Stimulated activated CD8-positive, alpha-beta memory T cell treated with anti-CD3 and anti-CD28 coated beads, Interleukin-15, amount 100 ng/mL, for 4 hours (primary cell): ENCODE measurements around the gene LRP5.

Source experiments
- DNase-seq, 2 donors: peaks; one replicate each; pipeline ENCODE4 v3.0.0-alpha.2; 2020; ENCODE audit warnings: low read depth in 2 of 2

The LRP5 gene

GRCh38 chr11:68370211-68371111 is 58.1 kb downstream of the LRP5 start:
- no peak for DNase-seq

- DNase-seq = no peak
These were observed 59.0 kb downstream of the LRP5 start for GRCh38 chr11:68371171-68372041.

DNA sequence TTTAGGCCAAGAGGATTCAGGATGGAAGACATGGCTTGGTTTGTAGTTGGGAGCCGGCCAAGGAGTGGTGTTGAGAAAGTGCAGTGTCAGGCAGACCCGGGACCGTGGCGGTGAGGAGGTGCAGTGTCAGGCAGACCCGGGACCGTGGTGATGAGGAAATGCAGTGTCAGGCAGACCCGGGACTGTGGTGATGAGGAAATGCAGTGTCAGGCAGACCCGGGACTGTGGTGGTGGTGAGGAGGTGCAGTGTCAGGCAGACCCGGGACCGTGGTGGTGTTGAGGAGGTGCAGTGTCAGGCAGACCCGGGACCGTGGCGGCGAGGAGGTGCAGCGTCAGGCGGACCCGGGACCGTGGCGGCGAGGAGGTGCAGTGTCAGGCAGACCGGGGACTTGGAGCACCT is 59.7 kb downstream of the LRP5 start:
- DNase-seq = no peak

DNA sequence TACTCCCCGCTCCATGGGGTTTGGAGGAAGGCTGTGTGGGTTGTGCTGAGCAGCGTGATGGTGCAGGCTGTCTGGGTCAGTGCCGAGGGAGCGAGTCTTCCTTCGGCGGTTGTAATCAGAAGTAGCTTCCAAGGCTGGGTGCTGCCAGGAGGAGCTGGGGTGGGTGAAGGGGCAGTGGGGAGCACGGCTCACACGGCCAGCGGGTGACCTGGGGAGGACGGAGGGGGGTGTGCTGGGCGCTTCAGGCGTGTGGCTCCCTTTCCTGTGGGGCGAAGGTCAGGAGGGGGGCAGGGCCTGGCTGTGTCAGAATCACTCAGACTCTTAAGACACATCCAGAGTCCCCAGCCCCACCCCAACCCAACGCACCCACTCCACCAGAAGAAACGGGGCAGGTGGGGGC is 60.2 kb downstream of the LRP5 start:
- DNase-seq = no peak

GRCh38 chr11:68373189-68373814 is 60.9 kb downstream of the LRP5 start:
- DNase-seq = no peak

DNA sequence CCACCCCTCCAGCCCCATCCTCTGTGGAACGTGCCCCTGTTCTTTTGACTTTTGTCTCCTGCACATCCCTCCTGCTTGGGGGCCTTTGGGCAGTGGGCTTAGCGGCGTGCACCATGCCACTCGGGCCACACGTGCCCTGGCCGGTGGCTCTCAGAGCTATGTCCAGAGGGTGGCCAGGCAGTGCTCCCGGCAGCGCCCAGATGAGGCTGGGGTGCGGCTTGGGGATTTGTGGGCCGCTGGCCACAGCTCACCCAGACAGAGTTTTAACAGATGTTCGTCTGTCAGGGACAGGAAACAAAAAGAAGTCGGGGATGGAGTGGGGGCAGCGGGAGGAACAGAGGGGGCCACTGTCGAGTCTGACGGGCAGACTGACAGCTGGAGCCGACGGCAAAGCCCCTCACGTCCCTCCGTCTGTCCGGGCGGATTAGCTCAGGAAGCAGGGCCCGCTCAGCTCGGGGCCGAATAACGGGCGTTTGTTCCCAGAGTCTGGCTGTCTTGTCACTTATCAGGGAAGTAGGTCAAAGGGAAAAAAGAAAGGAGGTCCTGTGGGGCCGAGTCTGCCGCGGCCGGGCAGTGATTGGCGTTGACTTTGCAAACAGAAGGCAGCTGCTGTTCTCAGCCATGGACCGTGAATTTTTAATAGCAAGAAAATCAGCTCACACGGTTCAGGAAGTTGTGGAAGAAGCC is 61.6 kb downstream of the LRP5 start:
- DNase-seq = no peak

DNA sequence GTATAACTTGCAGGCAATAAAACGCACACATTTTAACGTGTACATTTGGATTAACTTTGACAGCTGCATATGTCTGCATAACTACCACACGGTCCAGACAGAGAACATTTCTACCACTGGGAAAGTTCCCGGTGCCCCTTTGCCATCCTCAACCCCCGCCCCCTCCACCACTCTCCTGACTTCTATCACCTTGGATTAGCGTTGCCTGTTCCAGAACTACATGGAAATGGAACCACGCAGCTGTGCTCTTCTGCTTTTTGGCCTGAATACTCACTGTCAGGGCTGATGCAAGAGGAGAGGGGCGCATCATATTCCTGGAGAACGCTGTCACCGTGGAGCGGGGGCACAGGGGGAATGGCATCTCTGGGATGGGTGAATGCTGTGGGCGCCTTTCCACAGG is 62.1 kb downstream of the LRP5 start:
- DNase-seq = no peak

GRCh38 chr11:68375337-68375736 is 62.9 kb downstream of the LRP5 start:
- DNase-seq = no peak

- DNase-seq = no peak
These were observed 63.4 kb downstream of the LRP5 start for GRCh38 chr11:68375766-68376165.

DNA sequence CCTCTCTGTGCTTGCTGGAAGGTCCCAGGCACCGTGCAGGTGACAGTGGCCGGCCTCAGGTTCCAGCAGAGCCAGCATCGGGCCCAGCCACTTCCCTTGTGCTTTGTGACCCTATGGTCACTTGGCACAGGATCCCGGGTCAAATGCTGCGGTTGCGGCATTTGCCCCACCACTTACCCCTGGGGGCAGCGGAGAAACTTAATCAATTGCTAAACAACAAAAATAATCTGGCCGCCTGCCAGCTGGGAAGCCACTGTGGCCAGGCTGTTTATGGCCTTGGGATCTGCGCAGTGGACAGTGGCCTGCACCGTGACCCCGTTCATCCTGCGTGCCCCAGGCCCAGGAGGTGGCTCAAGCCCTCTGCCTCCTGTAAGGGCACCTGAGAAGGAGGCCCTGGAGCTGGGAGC is 65.0 kb downstream of the LRP5 start:
- DNase-seq = no peak

DNA sequence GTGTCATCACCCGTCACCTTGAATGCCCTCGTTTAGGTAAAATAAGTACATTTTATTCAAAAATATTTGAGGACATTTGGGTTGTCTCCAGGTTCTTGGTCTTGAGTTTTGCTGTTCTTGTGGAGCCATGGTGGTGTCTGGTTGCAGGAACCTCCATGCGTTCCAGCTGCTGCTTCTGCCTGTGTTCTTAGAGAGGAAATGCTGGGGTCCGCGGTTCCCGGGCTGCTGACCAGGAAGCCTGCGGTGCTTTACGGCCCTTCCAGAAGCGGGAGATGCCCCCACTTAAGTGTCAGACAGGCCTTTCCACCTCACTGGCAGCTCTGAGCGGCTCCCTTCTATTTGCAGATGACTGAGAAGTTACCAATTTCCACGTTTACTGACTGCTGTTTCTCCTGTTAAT is 66.8 kb downstream of the LRP5 start:
- no peak for DNase-seq

DNA sequence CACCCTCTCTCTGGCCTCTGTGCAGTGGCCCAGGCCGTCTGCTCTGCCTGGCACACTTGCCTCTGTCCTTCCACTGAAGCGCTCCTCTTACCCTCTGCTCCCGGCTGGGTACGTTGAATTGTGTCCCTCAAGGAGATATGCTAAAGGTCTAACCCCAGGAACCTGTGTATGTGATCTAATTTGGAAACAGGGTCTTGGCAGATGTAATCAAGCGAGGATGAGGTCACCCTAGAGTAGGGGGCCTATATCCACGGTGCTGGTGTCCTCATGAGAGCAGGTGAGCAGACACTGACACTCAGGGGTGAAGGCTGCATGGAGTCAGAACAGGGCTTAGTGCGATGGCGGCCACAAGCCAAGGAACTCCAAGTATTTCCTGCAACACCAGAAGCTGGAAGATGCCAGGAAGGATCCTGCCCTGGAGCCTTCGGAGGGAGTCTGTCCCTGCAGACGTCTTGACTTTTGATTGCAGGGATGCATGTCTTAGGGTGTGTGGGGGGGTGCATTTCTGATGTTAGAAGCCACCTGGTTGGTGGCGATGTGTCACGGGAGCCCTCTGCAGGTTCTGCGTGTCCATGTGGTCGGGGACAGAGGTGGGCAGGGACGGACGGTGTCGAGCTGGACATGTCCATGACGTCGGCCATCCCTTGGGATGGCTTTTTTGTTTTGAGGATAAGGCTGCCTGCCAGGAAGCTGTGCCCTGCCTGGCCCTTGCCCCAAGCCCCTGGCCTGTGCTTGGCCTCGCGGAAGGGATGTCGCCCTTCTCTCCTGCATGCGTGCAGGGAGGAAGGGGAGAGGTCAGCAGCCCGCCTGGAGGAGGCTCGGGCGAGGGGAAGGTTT is 68.6 kb downstream of the LRP5 start:
- DNase-seq = no peak

- no peak for DNase-seq
These were observed 69.3 kb downstream of the LRP5 start for GRCh38 chr11:68381716-68382115.

DNA sequence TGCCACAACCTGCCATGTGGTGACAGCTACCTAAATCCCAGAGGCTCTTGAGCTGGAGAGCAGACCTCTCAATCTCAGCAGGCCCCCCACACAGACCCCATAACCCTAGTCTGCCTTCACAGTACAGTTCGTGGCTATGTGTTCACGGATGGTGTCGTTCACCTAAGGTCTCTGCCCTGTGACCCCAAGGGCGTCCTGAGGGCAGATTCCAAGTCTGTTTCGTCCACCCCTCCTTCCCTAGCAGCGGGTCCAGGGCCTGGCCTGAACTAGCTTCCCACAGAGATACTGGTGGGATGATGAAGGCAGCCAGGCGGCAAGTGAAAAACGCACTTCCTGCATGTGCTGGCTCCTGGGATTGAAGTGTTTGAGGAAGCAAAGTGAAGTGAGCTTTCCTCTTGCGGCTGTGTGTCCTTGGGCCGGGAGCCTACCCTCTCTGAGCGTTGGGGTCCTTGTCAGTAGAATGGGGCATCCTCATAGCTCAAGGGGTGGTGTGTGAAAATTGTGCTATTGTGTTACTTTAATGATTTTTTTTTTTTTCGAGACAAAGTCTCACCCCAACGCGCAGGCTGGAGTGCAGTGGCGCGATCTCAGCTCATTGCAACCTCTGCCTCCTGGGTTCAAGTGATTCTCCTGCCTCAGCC is 70.1 kb downstream of the LRP5 start:
- no peak for DNase-seq

- DNase-seq = peak in 1 of 2 donors; percentile 23
These were observed 71.6 kb downstream of the LRP5 start for GRCh38 chr11:68383976-68384501.

DNA sequence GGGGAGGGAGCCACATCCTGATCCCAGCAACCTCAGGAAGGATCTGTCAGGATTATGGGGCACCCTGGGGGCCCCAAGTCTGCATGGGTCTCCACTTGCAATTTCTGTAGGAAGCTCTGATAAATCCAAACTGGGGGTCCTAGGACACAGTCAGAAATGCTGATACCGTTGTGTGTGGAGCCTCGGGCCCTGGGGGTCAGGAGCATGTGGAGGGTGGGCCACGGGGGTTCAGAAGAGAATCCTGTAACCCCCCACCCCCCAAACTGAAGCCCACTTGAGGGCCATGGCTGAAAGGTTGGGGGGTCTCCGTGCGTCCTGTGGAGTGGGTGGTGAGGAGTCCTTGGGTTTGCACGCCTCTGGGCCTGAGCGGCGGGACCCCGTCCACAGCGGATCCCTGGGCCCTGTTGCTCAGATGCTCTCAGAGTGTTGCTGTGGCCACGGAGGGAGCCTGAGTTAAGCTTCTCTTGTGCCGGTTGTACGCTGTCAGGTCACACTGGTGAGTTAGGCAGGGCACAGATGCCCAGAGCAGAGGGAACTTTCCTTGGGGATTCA is 72.2 kb downstream of the LRP5 start:
- no peak for DNase-seq

- no peak for DNase-seq
These were observed 72.7 kb downstream of the LRP5 start for GRCh38 chr11:68385128-68385527.

GRCh38 chr11:68386331-68386978 is 74.1 kb downstream of the LRP5 start:
- DNase-seq = no peak

DNA sequence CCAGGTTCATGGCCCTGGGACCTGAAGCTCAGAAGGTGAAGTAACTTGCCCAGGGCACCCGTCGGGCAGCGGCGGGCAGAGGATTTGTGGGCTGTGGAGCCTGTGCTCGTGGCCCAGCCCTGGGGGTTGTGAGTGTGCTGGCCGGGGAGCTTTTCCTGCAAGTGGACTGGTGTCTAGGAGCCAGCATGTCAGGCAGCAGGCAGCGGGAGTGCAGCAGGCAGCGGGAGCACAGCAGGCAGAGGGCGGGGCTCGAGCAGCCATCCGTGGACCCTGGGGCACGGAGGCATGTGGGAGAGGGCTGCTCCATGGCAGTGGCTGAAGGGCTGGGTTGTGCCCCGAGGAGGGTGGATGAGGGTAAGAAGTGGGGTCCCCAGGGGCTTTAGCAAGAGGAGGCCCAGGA is 75.4 kb downstream of the LRP5 start:
- DNase-seq = no peak
